ENCODE measurements around the gene TPK1.

- no peak for TF ChIP-seq POLR2AphosphoS5 (IDR thresholded peaks at IDR 0.05; ENCODE audit: insufficient read depth in 1 of 2, low read depth in 1 of 2)
- TF ChIP-seq POLR2A (IDR thresholded peaks at IDR 0.05) = no peak
These were observed 318.1 kb downstream of the TPK1 start for GRCh38 chr7:144517749-144518148.

Data from vagina (tissue), 2 donors.